Measurements from ENCODE around the gene PRLR. TPM values are rescaled to one million over a fixed set of nuclear protein-coding genes. Genes with fewer than 3 reads are reported as not detected.

Gene PRLR
- total RNA-seq, 3 donors from 2014 or later (not counting 1 experiment from before 2014, with no cell fraction given): 0.05 to 0.16 (median 0.09) TPM

DNA sequence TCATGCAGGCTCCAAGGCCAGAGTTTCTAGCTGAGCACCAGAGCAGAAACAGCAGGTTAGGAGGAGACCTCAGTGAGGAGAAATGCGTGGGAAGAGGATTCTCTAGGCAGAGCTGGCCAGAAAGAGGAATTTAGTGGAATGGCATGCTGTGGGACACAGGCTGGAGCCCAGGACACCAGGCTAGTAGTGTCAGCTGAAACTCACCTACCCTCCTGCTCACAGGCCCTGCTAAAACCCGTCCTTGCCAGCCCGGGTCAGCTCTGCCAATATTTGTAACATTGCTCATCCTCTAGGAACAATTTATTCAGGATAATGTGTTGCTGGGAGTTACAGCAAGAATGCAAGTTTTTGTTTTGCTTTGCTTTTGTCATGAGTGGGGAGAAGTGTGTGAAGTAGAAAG, 142.3 kb downstream of the PRLR start:
- no peak overlapping the region for H3K4me3 Mint-ChIP-seq

DNA sequence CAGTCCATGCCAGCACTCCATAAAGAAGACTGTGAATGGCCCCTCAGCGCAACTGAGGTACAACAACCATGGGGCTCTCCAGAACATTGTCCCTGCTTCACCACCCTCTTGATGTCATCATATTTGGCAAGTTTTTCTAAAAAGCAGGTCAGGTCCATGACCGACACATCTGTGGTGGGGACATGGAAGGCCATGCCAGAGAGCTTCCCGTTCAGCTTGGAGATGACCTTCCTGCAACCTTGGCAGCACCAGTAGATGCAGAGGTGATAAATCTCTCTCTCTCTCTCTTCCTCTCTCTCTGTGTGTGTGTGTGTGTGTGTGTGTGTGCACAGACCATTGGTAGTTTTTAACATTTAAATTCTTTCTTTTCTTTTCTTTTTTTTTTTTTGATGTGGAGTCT, 147.1 kb downstream of the PRLR start:
- no peaks in the 10 kb centered on the region for H3K9me3 Mint-ChIP-seq
- TF ChIP-seq, protein P1, sequence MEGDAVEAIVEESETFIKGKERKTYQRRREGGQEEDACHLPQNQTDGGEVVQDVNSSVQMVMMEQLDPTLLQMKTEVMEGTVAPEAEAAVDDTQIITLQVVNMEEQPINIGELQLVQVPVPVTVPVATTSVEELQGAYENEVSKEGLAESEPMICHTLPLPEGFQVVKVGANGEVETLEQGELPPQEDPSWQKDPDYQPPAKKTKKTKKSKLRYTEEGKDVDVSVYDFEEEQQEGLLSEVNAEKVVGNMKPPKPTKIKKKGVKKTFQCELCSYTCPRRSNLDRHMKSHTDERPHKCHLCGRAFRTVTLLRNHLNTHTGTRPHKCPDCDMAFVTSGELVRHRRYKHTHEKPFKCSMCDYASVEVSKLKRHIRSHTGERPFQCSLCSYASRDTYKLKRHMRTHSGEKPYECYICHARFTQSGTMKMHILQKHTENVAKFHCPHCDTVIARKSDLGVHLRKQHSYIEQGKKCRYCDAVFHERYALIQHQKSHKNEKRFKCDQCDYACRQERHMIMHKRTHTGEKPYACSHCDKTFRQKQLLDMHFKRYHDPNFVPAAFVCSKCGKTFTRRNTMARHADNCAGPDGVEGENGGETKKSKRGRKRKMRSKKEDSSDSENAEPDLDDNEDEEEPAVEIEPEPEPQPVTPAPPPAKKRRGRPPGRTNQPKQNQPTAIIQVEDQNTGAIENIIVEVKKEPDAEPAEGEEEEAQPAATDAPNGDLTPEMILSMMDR (IDR thresholded peaks at IDR 0.05): no peak
- no peaks in the 10 kb centered on the region for H3K36me3 Mint-ChIP-seq
- DNase-seq: no peak
- no peak overlapping the region for H3K4me3 ChIP-seq (ENCODE audit: low read length)
- no peaks in the 10 kb centered on the region for H3K4me1 Mint-ChIP-seq
- no peaks in the 10 kb centered on the region for H3K9me3 ChIP-seq (ENCODE audit: control insufficient read depth, insufficient read depth, low read length)
- no peak for ATAC-seq
- peaks cover 0 to 4% of the 10 kb centered on the region in 2 donors for H3K27me3 Mint-ChIP-seq (ENCODE audit: low read depth in 2 of 2)
- intact Hi-C loops (cut with micrococcal nuclease): no loop called here
- no peaks in the 10 kb centered on the region for H3K36me3 ChIP-seq (ENCODE audit: control insufficient read depth, insufficient read depth, low read length)
- H3K4me1 ChIP-seq (ENCODE audit: control insufficient read depth, insufficient read depth, low read length): no peaks in the 10 kb centered on the region
- H3K4me3 Mint-ChIP-seq: no peak overlapping the region
- no peaks in the 10 kb centered on the region for H3K27me3 ChIP-seq (ENCODE audit: control insufficient read depth, insufficient read depth, low read length)
- H3K27ac ChIP-seq (ENCODE audit: low read length): no peak overlapping the region
- H3K27ac Mint-ChIP-seq: no peak overlapping the region
- 100% methylated on average over 3 of the region's 3 CpGs for WGBS (ENCODE audit: insufficient coverage)

More for the DNA sequence above, 142.3 kb downstream of the PRLR start:
- DNase-seq (no peak), ATAC-seq (no peak)
- Histone ChIP-seq H3K27ac (ENCODE audit: low read length) (no peak overlapping the region), H3K4me1 (ENCODE audit: control insufficient read depth, insufficient read depth, low read length) (no peaks in the 10 kb centered on the region), H3K36me3 (ENCODE audit: control insufficient read depth, insufficient read depth, low read length) (no peaks in the 10 kb centered on the region), H3K4me3 (ENCODE audit: low read length) (no peak overlapping the region), H3K9me3 (ENCODE audit: control insufficient read depth, insufficient read depth, low read length) (no peaks in the 10 kb centered on the region), H3K27me3 (ENCODE audit: control insufficient read depth, insufficient read depth, low read length) (no peaks in the 10 kb centered on the region)
- TF ChIP-seq, protein P1 (IDR thresholded peaks at IDR 0.05): no peak
- H3K9me3 Mint-ChIP-seq: no peaks in the 10 kb centered on the region
- intact Hi-C loops (cut with micrococcal nuclease): loop anchor here (2.0 kb wide), 1 partner anchor 839 kb away; no protein-coding TSS in a partner anchor
- H3K27me3 Mint-ChIP-seq (ENCODE audit: low read depth in 2 of 2): peaks cover 0 to 3% of the 10 kb centered on the region in 2 donors
- WGBS (ENCODE audit: insufficient coverage): 81% methylated on average over 3 of the region's 3 CpGs
- H3K27ac Mint-ChIP-seq: no peak overlapping the region
- H3K36me3 Mint-ChIP-seq: no peaks in the 10 kb centered on the region
- no peaks in the 10 kb centered on the region for H3K4me1 Mint-ChIP-seq

DNA sequence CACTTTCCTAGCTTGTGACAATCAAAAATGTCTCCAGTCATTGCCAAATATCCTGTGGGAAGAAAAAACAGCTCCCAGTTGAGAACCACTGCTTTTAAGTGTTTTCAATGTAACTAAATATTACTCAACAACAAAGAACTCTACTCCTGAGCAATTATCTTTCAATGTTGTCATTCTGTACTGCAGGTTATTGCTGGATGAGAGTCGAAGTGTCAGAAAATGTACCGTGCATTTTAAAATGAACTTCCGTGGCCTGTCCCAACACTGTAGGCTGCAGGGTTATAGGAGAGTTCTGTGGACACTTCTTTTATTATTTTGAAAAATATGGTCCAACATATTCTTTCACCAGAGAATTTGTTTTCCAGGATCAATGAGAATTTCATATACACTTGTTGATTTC, 147.8 kb downstream of the PRLR start:
- H3K27ac ChIP-seq (ENCODE audit: low read length): no peak overlapping the region
- no peak overlapping the region for H3K4me3 Mint-ChIP-seq
- peaks cover 0 to 9% of the 10 kb centered on the region in 2 donors for H3K27me3 Mint-ChIP-seq (ENCODE audit: low read depth in 2 of 2)
- DNase-seq (no peak), ATAC-seq (no peak)
- H3K4me1 Mint-ChIP-seq: no peaks in the 10 kb centered on the region
- no peaks in the 10 kb centered on the region for H3K4me1 ChIP-seq (ENCODE audit: control insufficient read depth, insufficient read depth, low read length)
- WGBS (ENCODE audit: insufficient coverage): 100% methylated on average over 2 of the region's 3 CpGs
- TF ChIP-seq, protein P1 (IDR thresholded peaks at IDR 0.05): no peak
- no peak overlapping the region for H3K4me3 ChIP-seq (ENCODE audit: low read length)
- H3K9me3 ChIP-seq (ENCODE audit: control insufficient read depth, insufficient read depth, low read length): no peaks in the 10 kb centered on the region
- H3K36me3 ChIP-seq (ENCODE audit: control insufficient read depth, insufficient read depth, low read length): no peaks in the 10 kb centered on the region
- H3K9me3 Mint-ChIP-seq: no peaks in the 10 kb centered on the region
- intact Hi-C loops (cut with micrococcal nuclease): no loop called here
- H3K36me3 Mint-ChIP-seq: no peaks in the 10 kb centered on the region
- no peak overlapping the region for H3K27ac Mint-ChIP-seq
- no peaks in the 10 kb centered on the region for H3K27me3 ChIP-seq (ENCODE audit: control insufficient read depth, insufficient read depth, low read length)

DNA sequence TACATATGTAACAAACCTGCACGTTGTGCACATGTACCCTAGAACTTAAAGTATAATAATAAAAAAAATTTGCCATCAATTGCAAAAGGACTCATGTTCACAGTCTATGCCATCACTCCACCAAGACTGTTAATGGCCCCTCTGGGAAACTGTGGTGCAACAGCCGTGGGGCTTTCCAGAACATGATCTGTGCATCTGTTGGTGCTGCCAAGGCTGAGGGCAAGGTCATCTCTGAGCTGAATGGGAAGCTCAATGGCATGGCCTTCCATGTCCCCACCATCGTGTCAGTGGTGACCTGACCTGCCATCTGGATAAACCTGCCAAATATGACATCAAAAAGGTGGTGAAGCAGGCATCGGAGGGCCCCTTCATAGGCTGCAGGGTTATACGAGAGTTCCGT, 149.2 kb downstream of the PRLR start:
- H3K4me1 ChIP-seq (ENCODE audit: control insufficient read depth, insufficient read depth, low read length): no peaks in the 10 kb centered on the region
- no peak overlapping the region for H3K4me3 ChIP-seq (ENCODE audit: low read length)
- H3K36me3 ChIP-seq (ENCODE audit: control insufficient read depth, insufficient read depth, low read length): no peaks in the 10 kb centered on the region
- H3K27me3 ChIP-seq (ENCODE audit: control insufficient read depth, insufficient read depth, low read length): no peaks in the 10 kb centered on the region
- ATAC-seq: no peak
- WGBS (ENCODE audit: insufficient coverage): 83% methylated on average over 5 of the region's 6 CpGs
- intact Hi-C loops (cut with micrococcal nuclease): no loop called here
- H3K9me3 ChIP-seq (ENCODE audit: control insufficient read depth, insufficient read depth, low read length): no peaks in the 10 kb centered on the region
- H3K27me3 Mint-ChIP-seq (ENCODE audit: low read depth in 2 of 2): peaks cover 0 to 7% of the 10 kb centered on the region in 2 donors
- no peak overlapping the region for H3K27ac Mint-ChIP-seq
- H3K9me3 Mint-ChIP-seq: no peaks in the 10 kb centered on the region
- TF ChIP-seq, protein P1 (IDR thresholded peaks at IDR 0.05): no peak
- no peak for DNase-seq
- H3K4me1 Mint-ChIP-seq: no peaks in the 10 kb centered on the region
- H3K27ac ChIP-seq (ENCODE audit: low read length): no peak overlapping the region
- no peak overlapping the region for H3K4me3 Mint-ChIP-seq
- H3K36me3 Mint-ChIP-seq: no peaks in the 10 kb centered on the region

All from natural killer cell (primary cell).